H9 (cell line): ENCODE results near the gene CACNB4. TPM values are rescaled to one million over a fixed set of nuclear protein-coding genes. Genes with fewer than 3 reads are reported as not detected.

Experiments used
- DNase-seq: peaks from one replicate; pipeline ENCODE4 v3.0.0-alpha.2; 2017
- H2AFZ ChIP-seq: one replicate; pipeline ENCODE4 v1.6.1; 2013; ENCODE audit warnings: mild to moderate bottlenecking, low read length, control low read depth, moderate library complexity
- H2AK5ac ChIP-seq: 2 replicates; pipeline ENCODE4 v1.6.1; 2013; ENCODE audit warnings: low read length, control low read depth, mixed read lengths; ENCODE audit not compliant: insufficient read length
- H2BK120ac ChIP-seq: one replicate; pipeline ENCODE4 v1.6.1; 2013; ENCODE audit warnings: low read depth, mild to moderate bottlenecking, low read length, control low read depth, inconsistent platforms; ENCODE audit not compliant: poor library complexity, severe bottlenecking
- H2BK12ac ChIP-seq: 2 replicates; pipeline ENCODE4 v1.6.1; 2013; ENCODE audit warnings: low read length, control low read depth, mixed read lengths, low read depth; ENCODE audit not compliant: insufficient read length
- H2BK15ac ChIP-seq: 2 replicates; pipeline ENCODE4 v1.6.1; 2013; ENCODE audit warnings: low read depth, low read length, control low read depth
- H2BK20ac ChIP-seq: one replicate; pipeline ENCODE4 v1.6.1; 2013; ENCODE audit warnings: low read depth, mild to moderate bottlenecking, low read length, control low read depth, inconsistent platforms; ENCODE audit not compliant: poor library complexity, severe bottlenecking
- H2BK5ac ChIP-seq: 2 replicates; pipeline ENCODE4 v1.6.1; 2013; ENCODE audit warnings: low read length, control low read depth, mixed read lengths; ENCODE audit not compliant: insufficient read length
- H3K14ac ChIP-seq: 2 replicates; pipeline ENCODE4 v1.6.1; 2013; ENCODE audit warnings: low read length, control low read depth; ENCODE audit not compliant: insufficient read depth
- H3K18ac ChIP-seq: 2 replicates; pipeline ENCODE4 v1.6.1; 2013; ENCODE audit warnings: low read depth, mild to moderate bottlenecking, mixed read lengths, low read length, control low read depth; ENCODE audit not compliant: insufficient read length
- H3K23ac ChIP-seq: 2 replicates; pipeline ENCODE4 v1.6.1; 2013; ENCODE audit warnings: low read length, control low read depth, mixed read lengths, low read depth; ENCODE audit not compliant: insufficient read length
- H3K23me2 ChIP-seq: 2 replicates; pipeline ENCODE4 v1.6.1; 2013; ENCODE audit warnings: low read depth, mild to moderate bottlenecking, mixed read lengths, low read length, control low read depth; ENCODE audit not compliant: insufficient read length, poor library complexity, severe bottlenecking
- H3K27ac ChIP-seq: 2 replicates; pipeline ENCODE4 v1.5.1; 2013; ENCODE audit warnings: low read length, control low read depth, mixed read lengths, low read depth; ENCODE audit not compliant: insufficient read length
- H3K27me3 ChIP-seq: 2 replicates; pipeline ENCODE4 v1.6.1; 2013; ENCODE audit warnings: low read length, control low read depth, inconsistent platforms; ENCODE audit not compliant: insufficient read depth
- H3K4ac ChIP-seq: 2 replicates; pipeline ENCODE4 v1.6.1; 2013; ENCODE audit warnings: low read depth, mild to moderate bottlenecking, control low read depth, inconsistent platforms, low read length, moderate library complexity
- H3K4me1 ChIP-seq: 2 replicates; pipeline ENCODE4 v1.6.1; 2013; ENCODE audit warnings: low read length, control low read depth, inconsistent platforms; ENCODE audit not compliant: insufficient read depth
- H3K4me2 ChIP-seq: 2 replicates; pipeline ENCODE4 v1.6.1; 2013; ENCODE audit warnings: low read length, control low read depth, mixed read lengths; ENCODE audit not compliant: insufficient read length, insufficient read depth
- H3K56ac ChIP-seq: 2 replicates; pipeline ENCODE4 v1.6.1; 2013; ENCODE audit warnings: low read depth, mild to moderate bottlenecking, mixed read lengths, low read length, control low read depth; ENCODE audit not compliant: insufficient read length
- H3K79me1 ChIP-seq: 2 replicates; pipeline ENCODE4 v1.6.1; 2013; ENCODE audit warnings: low read depth, mild to moderate bottlenecking, moderate library complexity, low read length, control low read depth, inconsistent platforms; ENCODE audit not compliant: insufficient read depth, poor library complexity, severe bottlenecking
- H3K79me2 ChIP-seq: 2 replicates; pipeline ENCODE4 v1.6.1; 2013; ENCODE audit warnings: low read length, control low read depth, inconsistent platforms; ENCODE audit not compliant: insufficient read depth
- H3K9ac ChIP-seq: 2 replicates; pipeline ENCODE4 v1.6.1; 2013; ENCODE audit warnings: low read length, control low read depth, mixed read lengths; ENCODE audit not compliant: insufficient read length; ENCODE audit errors: extremely low read depth
- H3K9me3 ChIP-seq: one replicate; pipeline ENCODE4 v1.6.1; 2013; ENCODE audit warnings: low read depth, low read length, inconsistent platforms; ENCODE audit not compliant: control insufficient read depth
- H3T11ph ChIP-seq: one replicate; pipeline ENCODE4 v1.6.1; 2013; ENCODE audit warnings: mild to moderate bottlenecking, low read length, control low read depth, inconsistent platforms
- H4K20me1 ChIP-seq: one replicate; pipeline ENCODE4 v1.6.1; 2013; ENCODE audit not compliant: control insufficient read depth, insufficient read length, insufficient read depth
- H4K5ac ChIP-seq: 2 replicates; pipeline ENCODE4 v1.6.1; 2013; ENCODE audit warnings: low read depth, mild to moderate bottlenecking, mixed read lengths, low read length, control low read depth; ENCODE audit not compliant: insufficient read length
- H4K8ac ChIP-seq: replicated peaks from 2 replicates; pipeline ENCODE4 v1.6.1; 2013; ENCODE audit warnings: low read length, control low read depth, mixed read lengths, low read depth; ENCODE audit not compliant: insufficient read length
- H4K91ac ChIP-seq: 2 replicates; pipeline ENCODE4 v1.6.1; 2013; ENCODE audit warnings: low read depth, mild to moderate bottlenecking, moderate library complexity, mixed read lengths, low read length, control low read depth; ENCODE audit not compliant: insufficient read length
- H3K27ac Mint-ChIP-seq, 3 experiments: 2 replicates in 2 of 3; 3 replicates in 1 of 3; pipeline ENCODE4 v1.8.0; 2020 to 2021; ENCODE audit warnings: mixed read lengths in 3 of 3, mild to moderate bottlenecking in 1 of 3, moderate library complexity in 1 of 3
- H3K27me3 Mint-ChIP-seq: 2 replicates; pipeline ENCODE4 v1.8.0; 2021; ENCODE audit warnings: low read depth, mild to moderate bottlenecking, moderate library complexity, mixed read lengths
- H3K36me3 Mint-ChIP-seq, 3 experiments: 2 replicates in 2 of 3; 3 replicates in 1 of 3; pipeline ENCODE4 v1.8.0; 2020 to 2021; ENCODE audit warnings: low read depth in 3 of 3, mixed read lengths in 3 of 3; ENCODE audit not compliant: insufficient read depth in 1 of 3
- H3K4me1 Mint-ChIP-seq, 2 experiments: 2 replicates each; pipeline ENCODE4 v1.8.0; 2020; ENCODE audit warnings: mixed read lengths in 2 of 2
- H3K4me3 Mint-ChIP-seq, 2 experiments: 2 replicates in 1 of 2; 3 replicates in 1 of 2; pipeline ENCODE4 v1.8.0; 2020 to 2021; ENCODE audit warnings: mild to moderate bottlenecking in 2 of 2, mixed read lengths in 2 of 2, moderate library complexity in 1 of 2
- H3K9me3 Mint-ChIP-seq, 2 experiments: 2 replicates in 1 of 2; 3 replicates in 1 of 2; pipeline ENCODE4 v1.8.0; 2020; ENCODE audit warnings: mild to moderate bottlenecking in 2 of 2, mixed read lengths in 2 of 2, moderate library complexity in 1 of 2
- CTCF ChIP-seq: fragments of 200-600 bp; sonication (generic); conservative IDR thresholded peaks from 3 replicates; pipeline ENCODE4 v1.8.0; 2021; ENCODE audit warnings: antibody characterized with exemption, mild to moderate bottlenecking
- WGBS: extraction: QIAGEN DNeasy Blood & Tissue Kit; methylation state at CpG from one replicate; pipeline ENCODE4 v1.1.7; 2013; ENCODE audit warnings: missing lambda C conversion rate, low lambda C conversion rate, mixed read lengths; ENCODE audit not compliant: insufficient read length; ENCODE audit errors: extremely low coverage; 5-methylcytosine and 5-hydroxymethylcytosine counted together
- total RNA-seq: library from RNA; stranded (reverse); gene quantifications from 2 replicates; pipeline ENCODE4 v1.2.1, GENCODE V29; 2021

The CACNB4 gene
- total RNA-seq, 1 experiment from 2014 or later, result 1.4 TPM

GRCh38 chr2:152065945-152066344 lies 32.9 kb downstream of the CACNB4 start:
- Histone ChIP-seq H3K9me3 (no peaks in the 10 kb centered on the region), H3K56ac (no peak overlapping the region), H3K9ac (no peak overlapping the region), H3K18ac (no peak overlapping the region), H2BK20ac (no peak overlapping the region), H2BK120ac (no peak overlapping the region), H3K14ac (no peak overlapping the region), H3K27me3 (no peaks in the 10 kb centered on the region), H3K27ac (no peak overlapping the region), H2AK5ac (no peak overlapping the region), H3K79me1 (no peaks in the 10 kb centered on the region), H4K8ac (no peak overlapping the region), H2BK15ac (no peak overlapping the region), H3K4ac (no peak overlapping the region), H4K20me1 (no peaks in the 10 kb centered on the region), H3T11ph (no peak overlapping the region), H3K4me1 (no peaks in the 10 kb centered on the region; the same call in 1 of the 2 replicates), H3K4me2 (no peak overlapping the region), H3K79me2 (no peaks in the 10 kb centered on the region), H2BK5ac (no peak overlapping the region), H3K23me2 (no peaks in the 10 kb centered on the region), H4K5ac (no peak overlapping the region), H2BK12ac (no peak overlapping the region), H4K91ac (no peak overlapping the region), H3K23ac (no peak overlapping the region), H2AFZ (no peak overlapping the region)
- peak overlapping the region in 2 of 3 experiments; percentile 1 to 29; a peak in 1 of 7 replicates for H3K27ac Mint-ChIP-seq
- no peak overlapping the region for H3K4me3 Mint-ChIP-seq
- H3K4me1 Mint-ChIP-seq, result peaks cover 9 to 10% of the 10 kb centered on the region in 2 experiments
- TF ChIP-seq CTCF, result no peak
- no peaks in the 10 kb centered on the region for H3K9me3 Mint-ChIP-seq
- DNase-seq, result no peak
- peaks cover 2% of the 10 kb centered on the region; the same call in 1 of the 2 replicates for H3K27me3 Mint-ChIP-seq
- no CpG with 5 or more reads among the region's 3 CpGs for WGBS
- peaks cover 0 to 2% (median 0%) of the 10 kb centered on the region in 3 experiments; a peak in 3 of 7 replicates for H3K36me3 Mint-ChIP-seq
